Measurements from ENCODE around the gene ADM2. TPM values are rescaled to one million over a fixed set of nuclear protein-coding genes. Genes with fewer than 3 reads are reported as not detected.

Gene ADM2
- total and polyA plus RNA-seq, 2 of the 13 experiments (the other 11 are each of a cell fraction or from before 2014, with no cell fraction given), result 1.2 to 3.0 TPM

- TF ChIP-seq AFF4 (CRISPR knock-in tag; IDR thresholded peaks at IDR 0.05) (no peak), HNRNPLL (IDR thresholded peaks at IDR 0.05; ENCODE audit: low read depth, low read length, poor library complexity, severe bottlenecking) (peak; percentile 31), ZNF790 (CRISPR knock-in tag; IDR thresholded peaks at IDR 0.05; ENCODE audit: borderline replicate concordance) (no peak), GLI4 (CRISPR knock-in tag; IDR thresholded peaks at IDR 0.05; ENCODE audit: borderline replicate concordance) (no peak), MBD4 (IDR thresholded peaks at IDR 0.05; ENCODE audit: borderline replicate concordance, low read length) (no peak), MLLT10 (CRISPR knock-in tag; IDR thresholded peaks at IDR 0.05) (no peak), CENPX (CRISPR knock-in tag; IDR thresholded peaks at IDR 0.05) (no peak), YEATS4 (CRISPR knock-in tag; IDR thresholded peaks at IDR 0.05; ENCODE audit: borderline replicate concordance) (0 out of 2 replicates have a peak, but pooled peaks have one; percentile 41), ELF4 (CRISPR knock-in tag; IDR thresholded peaks at IDR 0.05; ENCODE audit: borderline replicate concordance) (no peak), ZNF136 (CRISPR knock-in tag; IDR thresholded peaks at IDR 0.05; ENCODE audit: low read depth) (no peak), ZIK1 (CRISPR knock-in tag; IDR thresholded peaks at IDR 0.05; ENCODE audit: borderline replicate concordance, low read depth) (no peak), RBM39 (IDR thresholded peaks at IDR 0.05; ENCODE audit: low read depth, low read length, poor library complexity, severe bottlenecking) (peak; percentile 15), USF2 (IDR thresholded peaks at IDR 0.05; ENCODE audit: low read depth, low read length) (peak; percentile 94), USF2 (CRISPR knock-in tag; IDR thresholded peaks at IDR 0.05; ENCODE audit: borderline replicate concordance) (peak; percentile 92; the same call in 1 of the 2 replicates), NPAS2 (CRISPR knock-in tag; IDR thresholded peaks at IDR 0.05; ENCODE audit: borderline replicate concordance) (peak; percentile 91; the same call in 1 of the 2 replicates), HOMEZ (CRISPR knock-in tag; IDR thresholded peaks at IDR 0.05; ENCODE audit: low read depth) (no peak), ZNF709 (CRISPR knock-in tag; IDR thresholded peaks at IDR 0.05) (no peak), SP1 (IDR thresholded peaks at IDR 0.05) (no peak), SP1 (CRISPR knock-in tag; IDR thresholded peaks at IDR 0.05) (no peak), ZFP36 (IDR thresholded peaks at IDR 0.05; ENCODE audit: borderline replicate concordance, low read depth, low read length, partially characterized antibody) (no peak), ELF3 (CRISPR knock-in tag; IDR thresholded peaks at IDR 0.05) (no peak), U2AF2 (IDR thresholded peaks at IDR 0.05; ENCODE audit: low read depth, low read length) (no peak)
Observed at GRCh38 chr22:50485221-50486131, 4.1 kb downstream of the ADM2 start (continued).

Data from HepG2 (cell line).